ENCODE measurements around the gene ALDH1L2.
A peak's percentile ranks its signal among the peaks of the same experiment; 100 is the strongest.
"Not testable (repeated sequence)": the region's sequence is repeated elsewhere in the genome, so short reads cannot be mapped to it uniquely, and the experiment has no call there.

Gene ALDH1L2

DNA sequence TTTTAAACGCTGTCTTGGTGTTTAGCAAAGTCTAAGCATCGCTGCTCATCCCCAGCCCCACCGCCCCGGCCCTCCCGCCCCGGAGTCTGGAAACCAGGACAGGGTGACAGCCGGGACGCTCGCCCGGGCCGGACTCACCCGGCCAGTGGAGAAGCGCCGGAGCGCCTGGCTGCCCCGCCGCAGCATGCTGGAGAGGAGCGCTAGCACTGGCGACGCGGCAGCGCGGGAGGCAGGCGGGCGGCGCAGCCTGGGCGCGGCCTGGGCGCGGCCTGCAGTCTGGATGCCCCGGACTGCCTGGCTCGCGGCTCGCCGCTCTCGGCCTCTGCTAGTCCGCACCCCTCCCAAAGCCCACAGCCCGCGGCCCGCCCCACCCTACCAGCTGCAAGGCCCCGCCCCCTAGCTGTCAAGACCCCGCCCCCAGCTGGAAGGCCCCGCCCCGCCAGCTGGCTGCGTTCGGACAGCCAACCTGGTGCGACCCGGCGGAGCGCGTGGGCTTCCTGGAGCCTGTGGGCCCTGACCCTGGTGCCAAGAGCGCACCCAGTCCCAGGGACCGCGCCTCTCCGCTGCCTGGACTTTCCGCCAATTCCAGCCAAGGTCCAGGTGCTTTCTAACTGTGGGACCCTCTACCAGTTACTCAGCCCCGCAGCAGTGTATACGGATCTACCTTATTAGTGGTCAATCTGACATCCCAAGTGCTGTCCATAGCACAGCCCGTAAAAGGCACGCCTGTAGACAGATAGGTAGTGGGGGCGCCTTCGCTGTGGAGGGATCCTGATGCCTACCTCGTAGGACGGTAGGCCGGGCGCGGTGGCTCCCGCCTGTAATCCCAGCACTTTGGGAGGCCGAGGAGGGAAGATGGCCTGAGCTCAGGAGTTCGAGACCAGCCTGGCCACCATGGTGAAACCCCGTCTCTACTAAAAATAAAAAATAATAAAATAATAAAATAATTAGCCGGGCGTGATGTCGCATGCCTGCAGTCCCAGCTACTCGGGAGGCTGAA lies at the start of gene ALDH1L2:
TSS of gene ALDH1L2 (minus strand) at position 208 of the 1,000 bp plus-strand sequence. CDS start at position 186, 22 bp downstream.
- peak; percentile 54 for DNase-seq

DNA sequence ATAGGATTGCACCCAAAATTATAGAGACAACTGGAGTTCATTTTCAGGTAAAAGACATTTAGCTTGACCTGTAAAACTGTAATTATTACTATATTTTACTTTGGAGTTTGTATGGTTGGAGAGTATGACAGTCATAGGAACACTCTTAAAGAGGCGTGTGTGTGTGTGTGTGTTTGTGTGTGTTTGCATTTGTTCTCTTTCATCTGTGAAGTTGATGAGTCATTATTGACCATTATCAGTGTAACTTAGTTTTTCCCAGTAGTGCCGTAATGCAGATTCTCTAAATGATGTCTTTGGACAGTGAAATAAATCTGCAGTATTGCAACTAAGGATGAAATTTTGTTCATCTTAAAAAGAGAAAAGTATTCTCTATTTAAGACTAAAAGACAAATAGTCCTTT lies 36.3 kb upstream of the ALDH1L2 start:
- DNase-seq, result no peak

DNA sequence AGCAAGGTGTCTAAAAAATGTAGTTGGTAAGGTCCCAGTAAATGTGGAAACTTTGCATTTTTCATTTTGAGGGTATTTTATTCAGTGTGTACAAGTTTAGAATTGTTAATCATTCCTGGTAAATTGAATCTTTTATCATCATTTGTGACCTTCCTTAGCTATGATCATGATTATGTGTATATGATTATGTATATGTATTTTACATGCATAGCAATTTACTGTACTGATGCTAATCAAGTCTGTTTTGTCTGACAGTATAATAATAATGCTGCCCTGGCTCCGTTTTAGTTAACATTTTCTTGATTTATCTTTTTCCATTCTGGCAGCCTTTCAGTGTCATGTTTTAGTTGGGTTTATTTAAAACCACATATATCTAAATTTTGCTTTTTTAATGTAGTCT lies 32.7 kb upstream of the ALDH1L2 start:
- DNase-seq, result no peak

DNA sequence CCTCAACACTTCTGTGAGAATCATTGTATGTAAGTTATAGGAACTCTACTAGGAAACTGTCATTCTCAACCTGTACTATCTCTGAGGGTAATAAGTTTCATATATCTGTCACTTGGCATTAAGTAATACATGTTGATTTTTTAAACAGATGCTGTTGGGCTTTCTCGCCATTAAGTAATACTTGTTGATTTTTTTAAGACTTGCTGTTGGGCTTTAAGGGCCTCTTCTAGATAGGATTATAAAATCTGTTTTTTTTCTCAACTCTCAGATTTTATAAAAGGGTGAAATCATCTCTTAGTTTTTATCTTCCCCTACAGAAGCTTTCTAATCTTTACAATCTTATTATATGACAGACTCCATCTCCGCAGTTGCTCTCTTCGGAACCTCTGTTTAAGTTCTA lies 28.8 kb upstream of the ALDH1L2 start:
- DNase-seq, result no peak

DNA sequence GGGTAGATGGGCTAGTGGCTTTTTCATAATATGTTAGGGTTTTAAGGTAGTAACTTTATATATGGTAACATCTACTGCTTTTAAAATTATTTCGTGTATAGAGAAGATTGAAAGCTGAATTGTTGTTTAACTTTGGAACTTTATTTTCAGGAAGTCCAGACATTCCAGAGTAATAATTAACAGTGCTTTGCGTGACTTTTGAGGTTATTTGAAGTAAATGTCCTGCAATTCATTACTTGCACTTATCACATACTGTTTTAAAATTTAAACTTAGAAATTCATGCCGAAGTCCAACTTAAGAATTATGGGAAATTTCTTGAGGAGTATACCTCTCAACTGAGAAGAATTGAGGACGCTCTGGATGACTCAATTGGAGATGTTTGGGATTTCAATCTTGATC lies 26.6 kb upstream of the ALDH1L2 start:
- DNase-seq, result no peak

DNA sequence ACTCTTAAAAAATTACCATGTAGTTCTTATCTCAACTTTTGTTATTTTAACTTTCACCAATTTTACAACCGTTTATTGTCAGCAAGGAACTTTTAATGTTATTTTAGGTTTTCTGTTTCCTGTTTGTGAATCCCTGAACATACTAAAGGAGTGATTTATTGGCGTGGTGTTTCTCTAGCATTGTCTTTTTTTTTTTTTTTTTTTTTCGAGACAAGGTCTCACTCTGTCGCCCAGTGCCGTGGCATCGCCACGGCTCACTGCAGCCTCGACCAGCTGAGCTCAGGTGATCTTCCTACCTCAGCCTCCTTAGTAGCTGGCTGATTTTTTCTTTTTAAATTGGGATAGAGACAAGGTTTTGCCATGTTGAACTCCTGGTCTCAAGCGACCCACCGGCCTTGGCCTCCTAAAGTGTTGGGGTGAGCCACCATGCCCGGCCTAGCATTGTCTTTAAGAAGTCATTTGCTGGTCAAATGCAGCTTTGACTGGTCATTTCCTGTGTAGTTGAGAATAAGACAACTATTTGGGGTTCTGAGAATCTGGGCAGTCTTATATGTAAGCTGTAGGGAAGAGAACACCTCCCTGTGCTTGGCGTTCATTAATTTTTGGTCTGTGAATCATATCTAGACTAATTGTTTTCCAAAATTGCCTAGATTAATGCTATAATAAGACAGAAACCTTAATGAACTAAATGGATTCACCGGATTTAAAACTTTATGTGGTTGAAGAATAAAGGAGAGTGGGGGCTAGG lies 25.4 kb upstream of the ALDH1L2 start:
- no peak for DNase-seq

DNA sequence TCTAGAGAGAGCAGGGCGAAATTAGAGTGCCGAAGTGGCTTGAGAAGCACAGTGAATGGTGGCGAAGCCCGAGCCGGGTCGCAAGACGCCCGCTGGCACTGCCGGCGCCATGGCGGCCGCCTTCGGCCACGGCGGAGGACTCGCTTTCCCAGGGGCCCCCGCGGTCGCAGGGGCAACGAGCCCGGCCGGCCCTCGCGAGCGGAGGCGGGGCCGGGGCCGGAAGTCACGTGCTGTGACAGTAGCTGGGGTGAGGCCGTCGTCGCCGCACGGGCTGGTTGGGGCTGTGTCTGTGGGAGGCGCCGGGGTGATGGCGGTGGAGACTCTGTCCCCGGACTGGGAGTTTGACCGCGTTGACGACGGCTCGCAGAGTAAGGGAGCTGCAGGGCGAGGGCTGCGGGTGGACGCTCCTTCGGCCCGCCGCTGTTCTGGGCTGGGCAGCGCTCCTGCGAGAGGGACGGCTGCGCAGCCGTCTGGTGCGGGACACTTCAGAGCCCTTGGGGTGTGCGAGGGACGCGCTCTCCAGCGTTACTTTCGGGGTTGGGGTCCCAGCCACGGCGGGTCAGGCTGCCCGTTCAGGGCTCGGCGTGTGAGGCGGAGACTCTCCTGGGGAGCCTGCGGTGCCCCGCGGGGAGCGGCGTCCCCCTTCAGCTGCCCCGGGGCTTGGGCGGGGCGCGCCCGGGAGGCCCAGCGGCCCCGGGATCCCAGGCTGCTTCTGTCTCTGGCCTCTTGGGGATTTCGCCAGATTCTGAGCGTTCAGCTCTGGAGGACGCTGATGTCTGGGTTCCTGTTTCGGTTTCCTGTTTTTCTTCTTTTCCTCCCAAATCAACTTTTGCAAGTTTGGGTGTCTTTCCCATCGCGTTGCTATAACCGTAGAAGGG lies 23.5 kb upstream of the ALDH1L2 start, which contains the start of gene WASHC4:
TSS of gene WASHC4 (plus strand) at position 238 of the 878 bp plus-strand sequence. CDS start at position 308, 70 bp downstream.
- peak; percentile 87 for DNase-seq

DNA sequence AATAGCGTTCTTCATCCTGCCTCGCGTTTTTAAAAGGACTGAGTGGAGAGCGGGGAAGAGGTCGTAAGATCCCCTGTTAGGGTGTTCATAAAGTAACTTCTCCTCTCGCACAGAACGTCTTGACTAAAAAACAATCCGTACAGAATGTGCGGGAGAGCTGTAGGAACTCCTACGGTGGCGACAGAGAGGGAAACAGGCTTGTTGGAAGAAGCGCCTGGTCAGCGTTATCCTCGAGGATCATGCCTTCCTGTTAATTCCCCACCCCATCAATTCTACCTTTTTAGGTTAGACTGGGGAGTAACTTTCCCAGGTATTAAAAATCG lies 22.9 kb upstream of the ALDH1L2 start:
- no peak for DNase-seq

DNA sequence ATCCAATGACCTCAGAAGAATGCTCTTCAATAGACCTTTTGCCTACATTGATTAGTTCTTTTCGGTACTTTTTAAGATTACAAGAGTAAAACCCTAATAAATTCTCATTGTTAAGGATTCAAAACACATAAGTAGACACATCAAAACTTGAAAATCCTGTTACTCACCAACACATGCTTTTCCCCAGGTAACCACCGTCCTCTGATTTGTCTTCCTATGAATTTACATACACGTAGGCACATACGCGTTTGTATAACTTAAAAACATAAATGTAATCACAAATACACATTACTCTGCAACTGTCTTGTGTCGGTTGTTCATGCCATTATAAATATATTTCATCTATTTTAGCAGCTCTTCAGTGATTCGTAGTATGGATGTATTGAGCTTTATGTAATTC lies 22.4 kb upstream of the ALDH1L2 start:
- no peak for DNase-seq

DNA sequence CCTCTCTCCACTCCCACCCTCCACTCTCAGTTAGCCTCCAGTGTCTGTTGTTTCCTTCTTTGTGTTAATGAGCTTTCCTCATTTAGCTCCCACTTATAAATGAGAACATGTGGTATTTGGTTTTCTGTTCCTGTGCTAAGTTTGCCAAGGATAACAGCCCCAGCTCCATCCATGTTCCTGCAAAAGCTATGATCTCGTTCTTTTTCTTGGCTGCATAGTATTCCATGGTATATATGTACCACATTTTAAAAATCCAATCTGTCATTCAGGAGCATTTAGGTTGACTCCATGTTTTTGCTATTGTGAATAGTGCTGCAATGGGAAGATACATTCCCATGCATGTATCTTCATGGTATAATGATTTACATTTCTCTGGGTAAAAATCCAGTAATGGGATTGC lies 20.5 kb upstream of the ALDH1L2 start:
- DNase-seq, result no peak

DNA sequence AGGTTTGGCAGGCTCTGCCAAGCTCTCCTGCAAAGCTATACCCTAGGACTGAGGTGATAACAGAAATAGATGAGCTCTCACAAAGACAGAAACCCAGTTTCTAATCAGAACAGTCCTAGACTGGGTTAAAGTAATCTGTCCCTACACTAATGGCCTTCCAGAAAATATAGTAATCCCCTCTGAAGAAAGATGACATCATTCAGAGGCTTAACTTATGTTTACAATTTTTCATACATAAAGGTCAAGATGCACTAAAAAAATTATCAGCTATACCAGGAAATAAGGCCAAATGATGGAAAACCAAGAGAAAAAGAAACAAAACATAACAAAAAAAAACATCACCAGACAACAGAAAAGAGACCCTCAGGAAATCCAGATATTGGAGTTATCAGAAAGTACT lies 18.4 kb upstream of the ALDH1L2 start:
- DNase-seq, result no peak

DNA sequence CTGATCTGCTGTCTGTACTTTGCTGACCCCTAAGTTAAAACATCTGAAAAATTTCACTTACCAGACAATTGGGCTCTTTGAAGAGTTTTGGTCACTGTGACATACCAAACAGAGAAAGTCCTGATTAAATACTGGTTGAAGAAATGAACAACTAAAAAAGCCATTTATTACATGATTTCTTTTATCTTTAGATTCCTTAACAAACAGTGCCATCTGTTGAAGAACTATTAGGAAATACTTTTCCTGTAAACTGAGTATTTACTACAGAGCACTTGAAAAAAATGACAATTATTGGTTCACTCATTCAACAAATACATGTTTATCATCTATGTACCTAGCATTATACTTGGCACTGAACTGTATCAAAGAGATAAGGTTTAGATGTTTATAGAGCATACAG lies 16.7 kb upstream of the ALDH1L2 start:
- DNase-seq, result peak; percentile 9

DNA sequence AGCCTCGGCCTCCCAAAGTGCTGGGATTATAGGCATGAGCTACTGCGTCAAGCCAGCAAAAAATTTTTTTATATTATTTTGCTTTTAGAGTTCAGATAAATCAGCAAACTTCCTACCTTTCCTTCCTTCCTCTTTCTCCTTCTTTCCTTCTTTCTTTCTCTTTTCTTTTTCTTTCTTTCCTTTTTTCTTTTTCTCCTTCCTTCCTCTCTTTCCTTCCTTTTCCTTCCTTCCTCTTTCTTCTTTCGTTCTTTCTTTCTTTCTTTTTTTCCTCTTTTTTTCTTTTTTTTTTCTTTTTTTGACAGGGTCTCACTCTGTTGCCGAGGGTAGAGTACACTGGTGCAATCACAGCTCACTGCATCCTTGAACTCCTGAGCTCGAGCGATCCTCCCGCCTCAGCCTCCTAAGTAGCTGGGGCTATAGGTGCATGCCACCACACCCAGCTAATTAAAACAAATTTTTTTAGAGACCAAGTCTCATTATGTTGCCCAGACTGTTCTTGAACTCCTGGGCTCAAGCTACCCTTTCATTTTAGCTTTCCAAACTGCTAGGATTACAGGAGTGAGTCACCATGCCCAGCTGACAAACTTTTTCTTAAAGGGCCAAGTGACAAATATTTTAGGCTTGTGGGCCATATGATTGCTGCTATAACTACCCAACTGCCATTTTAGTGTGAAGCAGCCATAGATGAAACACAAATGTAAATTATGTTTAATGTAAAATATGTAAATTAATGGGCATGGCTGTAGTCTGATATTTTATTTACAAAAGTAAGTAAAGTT lies 16.1 kb upstream of the ALDH1L2 start:
- peak; percentile 53 for DNase-seq

DNA sequence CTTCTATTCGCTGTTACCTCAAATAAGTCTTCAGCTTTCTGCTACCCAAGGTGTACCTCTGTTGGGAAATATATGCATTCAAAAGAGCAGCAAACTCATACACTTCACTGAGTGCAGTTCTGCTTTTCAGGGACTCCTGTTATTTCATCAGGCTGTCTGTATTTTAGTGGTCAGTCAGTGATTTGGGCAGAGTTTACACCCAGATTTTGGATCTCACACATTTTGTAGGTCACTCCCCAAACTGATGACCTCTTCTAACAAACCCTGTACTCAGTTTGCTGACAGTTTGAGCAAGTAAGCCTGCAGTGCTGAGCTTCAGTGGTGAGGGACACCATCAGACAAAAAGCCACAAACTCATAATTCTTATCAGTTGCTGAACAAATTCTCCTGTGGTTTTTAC lies 15.1 kb upstream of the ALDH1L2 start:
- DNase-seq, result peak; percentile 60

DNA sequence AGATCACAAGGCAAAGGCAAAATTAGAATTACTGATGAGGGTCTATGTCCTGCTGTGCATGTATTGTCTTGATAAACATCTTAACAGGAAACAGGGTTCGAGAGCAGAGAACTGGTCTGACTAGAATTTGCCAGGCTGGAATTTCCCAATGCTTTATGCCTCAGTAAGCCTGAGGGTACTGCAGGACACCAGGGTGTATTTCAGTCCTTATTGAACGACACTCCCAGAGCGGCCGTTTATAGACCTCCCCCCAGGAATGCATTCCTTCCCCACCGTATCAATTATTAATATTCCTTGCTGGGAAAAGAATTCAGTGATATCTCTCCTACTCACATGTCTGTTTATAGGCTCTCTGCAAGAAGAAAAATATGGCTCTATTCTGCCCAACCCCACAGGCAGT lies 11.1 kb upstream of the ALDH1L2 start:
- DNase-seq, result not testable (repeated sequence)

DNA sequence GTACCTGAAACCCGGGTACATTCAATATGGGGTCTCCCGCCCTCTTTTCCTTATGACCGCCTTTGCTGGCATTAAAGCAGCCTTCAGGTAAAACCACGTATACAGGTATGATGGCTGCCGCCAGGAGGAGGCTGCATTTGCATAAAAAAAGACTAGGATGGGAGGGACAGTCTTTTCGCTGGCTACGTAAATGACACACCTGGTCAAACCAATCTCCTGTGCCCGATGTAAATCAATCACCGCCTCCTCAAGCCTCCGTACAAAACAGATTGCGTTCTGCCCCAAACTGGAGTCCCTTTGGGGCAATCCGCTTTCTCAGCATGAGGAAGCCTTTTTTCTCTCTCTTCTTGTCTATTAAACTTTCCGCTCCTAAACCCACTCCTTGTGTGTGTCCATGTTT lies 8.1 kb upstream of the ALDH1L2 start:
- DNase-seq, result no peak

DNA sequence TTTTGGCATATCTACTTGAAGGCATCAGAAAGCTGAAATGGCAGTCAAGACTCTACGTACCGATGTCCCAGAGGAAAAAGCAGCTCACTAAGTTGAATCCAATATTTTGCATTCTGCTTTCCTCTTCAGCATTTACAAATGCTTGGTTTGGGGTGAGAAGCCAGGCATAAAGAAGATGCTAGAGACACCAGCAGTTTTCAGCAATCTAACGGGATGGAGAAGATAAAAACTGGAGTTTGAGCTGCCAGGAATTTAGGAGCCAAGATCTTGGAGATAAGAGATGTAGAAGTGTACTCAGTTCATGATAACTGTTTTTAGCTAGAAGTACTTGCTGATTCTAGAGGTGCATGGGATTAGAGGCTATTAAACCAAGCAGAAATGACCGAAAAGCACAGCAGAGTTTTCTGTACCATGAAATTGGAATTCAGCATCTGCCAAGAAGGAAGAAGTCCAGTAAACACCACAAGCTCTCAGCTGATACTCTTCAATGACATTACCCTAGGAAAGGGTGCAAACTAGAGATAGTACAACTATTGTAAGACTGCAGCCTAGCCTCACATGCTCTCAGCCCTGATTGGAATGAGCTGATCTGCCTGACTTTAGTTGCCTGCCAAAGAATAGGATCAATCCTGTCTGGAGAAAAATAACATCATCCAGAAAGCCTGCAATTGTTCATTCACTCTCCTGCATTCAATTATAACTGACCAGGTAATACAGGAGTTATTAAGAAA lies 7.4 kb upstream of the ALDH1L2 start:
- no peak for DNase-seq

DNA sequence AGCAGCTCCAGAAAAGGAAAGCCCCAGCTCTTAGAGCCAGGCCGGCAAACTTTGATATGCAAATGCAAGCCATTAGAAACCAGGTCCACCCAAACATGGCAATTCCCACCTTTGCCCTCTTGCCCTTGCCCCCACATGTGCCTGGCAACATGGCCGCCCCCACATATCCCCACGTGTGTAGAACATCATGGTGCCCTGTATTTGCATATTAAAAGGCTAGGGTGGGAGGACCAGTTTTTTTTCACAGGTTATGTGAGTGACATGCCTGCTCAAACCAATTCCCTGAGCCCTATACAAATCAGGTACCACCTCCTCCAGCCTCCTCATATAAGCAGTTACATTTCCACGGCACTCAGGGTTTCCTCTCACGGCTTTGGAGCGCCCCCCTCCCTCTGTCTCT lies 6.1 kb upstream of the ALDH1L2 start:
- DNase-seq, result no peak

DNA sequence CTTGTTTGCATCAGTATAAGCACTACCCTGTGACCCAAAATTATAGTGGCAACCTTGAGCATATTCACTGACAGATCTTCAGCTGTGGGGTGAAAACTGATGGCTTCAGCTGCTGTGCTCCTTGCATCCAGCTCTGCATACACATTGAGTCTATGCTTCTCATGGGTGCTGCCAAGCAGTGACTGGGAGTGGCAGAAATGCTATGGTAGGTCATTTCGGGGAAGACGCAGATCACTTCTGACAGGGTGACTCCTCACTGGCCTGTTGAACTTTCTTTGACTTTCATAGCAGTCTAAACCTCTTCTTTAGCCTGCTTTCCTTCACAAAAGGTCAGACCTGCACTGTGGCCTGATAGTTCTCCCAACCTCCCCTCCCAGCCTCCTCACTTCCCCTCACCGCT lies 5.6 kb upstream of the ALDH1L2 start:
- DNase-seq, result no peak

DNA sequence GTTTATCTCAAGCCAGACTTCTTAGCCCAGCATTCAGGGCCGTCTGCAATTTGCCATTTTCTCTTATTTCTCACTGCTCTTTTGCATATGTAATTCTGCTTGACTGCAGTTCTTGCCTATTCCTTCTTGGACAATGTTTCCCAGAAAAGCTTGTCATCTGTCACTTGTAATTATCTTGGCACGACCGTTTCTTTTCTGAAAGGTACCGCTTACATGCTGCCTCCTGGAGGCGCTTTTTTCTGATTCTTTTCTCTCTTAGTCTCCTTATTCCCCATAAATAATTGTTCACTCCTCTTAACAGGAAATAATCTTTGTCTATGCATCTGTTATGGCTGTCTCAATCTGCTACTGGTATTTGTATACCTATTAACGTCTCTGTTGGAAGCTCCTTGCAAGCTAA lies 1.2 kb upstream of the ALDH1L2 start:
- no peak for DNase-seq

DNA sequence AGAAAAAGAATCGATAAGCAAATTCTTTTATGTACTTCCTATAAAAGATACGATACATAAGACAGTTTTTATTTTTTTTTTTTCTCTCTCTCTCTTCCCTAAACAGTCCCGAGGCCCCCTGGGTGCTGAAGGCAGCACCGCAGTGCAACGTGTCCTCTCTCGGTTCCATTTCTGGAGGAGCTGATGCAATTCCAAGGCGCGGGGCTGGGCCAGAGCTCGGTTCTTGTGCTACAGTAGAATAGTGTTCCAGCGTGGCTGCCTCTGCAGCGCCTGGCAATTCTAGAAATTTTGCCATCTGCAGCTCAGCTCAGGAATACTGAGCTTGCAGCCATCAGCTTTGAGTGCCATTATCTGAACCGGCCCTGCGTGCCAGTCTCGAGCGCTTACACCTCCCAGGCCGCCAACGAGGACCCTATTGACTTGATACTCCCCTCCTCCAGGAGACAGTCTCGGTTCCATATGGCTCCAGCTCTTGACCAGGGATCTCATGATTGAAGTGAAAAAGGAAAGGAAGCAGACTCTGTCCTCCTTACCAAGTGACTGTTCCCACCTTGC lies 630 bp downstream of the ALDH1L2 start:
- peak; percentile 79 for DNase-seq

All from MV-4-11 (cell line).